Measurements from ENCODE around the gene EAPP. TPM values are rescaled to one million over a fixed set of nuclear protein-coding genes. Genes with fewer than 3 reads are reported as not detected.
"Not testable (repeated sequence)": the region's sequence is repeated elsewhere in the genome, so short reads cannot be mapped to it uniquely, and the experiment has no call there.

Gene EAPP
- total RNA-seq, 4 donors from 2014 or later = 55.2 to 63.3 (median 60.2) TPM

DNA sequence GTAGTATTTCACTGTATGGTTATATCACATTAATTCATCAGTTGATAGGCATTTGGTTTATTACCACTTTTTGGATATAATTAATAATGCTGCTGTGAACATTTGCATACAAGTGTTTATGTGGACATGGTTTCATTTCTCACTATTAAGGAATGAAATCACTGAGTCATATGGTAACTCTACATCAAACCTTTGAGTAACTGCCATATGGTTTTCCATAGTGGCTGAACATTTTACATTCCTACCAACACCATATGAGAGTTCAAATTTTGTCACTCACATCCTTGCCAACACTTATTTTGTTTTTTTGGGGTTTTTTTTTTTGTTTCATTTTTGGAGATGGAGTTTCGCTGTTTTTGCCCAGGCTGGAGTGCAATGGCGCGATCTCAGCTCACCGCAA, 30.2 kb upstream of the EAPP start:
- DNase-seq (ENCODE audit: low spot score in 2 of 2) = no peak
- 97% methylated on average over 4 of the region's 4 CpGs for WGBS, 2 donors
- intact Hi-C loops (cut with DNase I; ENCODE audit: low total_unique reads) = no loop called here
- TF ChIP-seq, protein P1, sequence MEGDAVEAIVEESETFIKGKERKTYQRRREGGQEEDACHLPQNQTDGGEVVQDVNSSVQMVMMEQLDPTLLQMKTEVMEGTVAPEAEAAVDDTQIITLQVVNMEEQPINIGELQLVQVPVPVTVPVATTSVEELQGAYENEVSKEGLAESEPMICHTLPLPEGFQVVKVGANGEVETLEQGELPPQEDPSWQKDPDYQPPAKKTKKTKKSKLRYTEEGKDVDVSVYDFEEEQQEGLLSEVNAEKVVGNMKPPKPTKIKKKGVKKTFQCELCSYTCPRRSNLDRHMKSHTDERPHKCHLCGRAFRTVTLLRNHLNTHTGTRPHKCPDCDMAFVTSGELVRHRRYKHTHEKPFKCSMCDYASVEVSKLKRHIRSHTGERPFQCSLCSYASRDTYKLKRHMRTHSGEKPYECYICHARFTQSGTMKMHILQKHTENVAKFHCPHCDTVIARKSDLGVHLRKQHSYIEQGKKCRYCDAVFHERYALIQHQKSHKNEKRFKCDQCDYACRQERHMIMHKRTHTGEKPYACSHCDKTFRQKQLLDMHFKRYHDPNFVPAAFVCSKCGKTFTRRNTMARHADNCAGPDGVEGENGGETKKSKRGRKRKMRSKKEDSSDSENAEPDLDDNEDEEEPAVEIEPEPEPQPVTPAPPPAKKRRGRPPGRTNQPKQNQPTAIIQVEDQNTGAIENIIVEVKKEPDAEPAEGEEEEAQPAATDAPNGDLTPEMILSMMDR (IDR thresholded peaks at IDR 0.05) = no peak
- no peak for TF ChIP-seq POLR2A (IDR thresholded peaks at IDR 0.05)
- H3K4me3 ChIP-seq (ENCODE audit: low read depth, poor library complexity, severe bottlenecking) = no peak overlapping the region

DNA sequence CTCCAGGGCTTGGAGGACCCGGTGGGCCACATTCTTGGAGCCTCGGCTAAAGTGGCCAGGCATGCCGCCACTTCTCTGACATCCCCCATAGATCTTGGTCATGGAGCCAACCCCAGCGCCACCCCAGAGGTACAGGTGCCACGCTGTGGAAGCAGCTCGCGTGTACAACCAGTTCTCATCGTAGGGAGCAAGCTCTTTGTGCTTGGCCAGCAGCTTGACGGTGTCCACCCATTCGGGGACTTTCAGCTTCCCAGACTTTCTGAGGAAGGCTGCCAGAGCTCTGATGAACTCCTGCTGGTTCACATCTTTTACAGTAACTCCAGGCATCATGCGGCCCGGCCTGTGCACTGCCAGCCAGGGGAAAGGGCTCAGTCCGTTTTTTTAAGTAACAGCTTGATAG, 29.3 kb upstream of the EAPP start:
- TF ChIP-seq, protein P1 (IDR thresholded peaks at IDR 0.05) = no peak
- no peak for TF ChIP-seq POLR2A (IDR thresholded peaks at IDR 0.05)
- no peak overlapping the region for H3K4me3 ChIP-seq (ENCODE audit: low read depth, poor library complexity, severe bottlenecking)
- no peak for DNase-seq (ENCODE audit: low spot score in 2 of 2)
- intact Hi-C loops (cut with DNase I; ENCODE audit: low total_unique reads) = no loop called here
- 82 to 88% methylated on average over 13 of the region's 13 CpGs for WGBS, 2 donors

DNA sequence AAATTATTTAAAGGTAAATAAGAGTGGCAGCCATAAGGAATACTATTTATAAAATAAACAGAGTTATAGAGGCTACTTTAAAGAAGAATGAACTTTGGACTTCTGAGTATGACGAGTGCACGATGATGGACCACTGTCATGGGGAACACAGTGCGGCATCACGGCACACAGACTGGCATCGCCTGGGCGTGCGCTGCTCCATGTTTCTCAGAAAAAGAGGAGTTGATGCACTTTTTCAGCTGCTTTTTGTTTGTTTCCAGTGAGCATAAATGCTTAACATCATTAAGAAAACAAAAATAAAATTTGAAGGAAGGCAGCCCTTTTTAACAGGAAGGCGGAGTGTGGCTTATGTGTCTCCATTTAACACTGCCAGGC, 23.3 kb upstream of the EAPP start:
- TF ChIP-seq, protein P1 (IDR thresholded peaks at IDR 0.05) = no peak
- TF ChIP-seq POLR2A (IDR thresholded peaks at IDR 0.05) = no peak
- DNase-seq (ENCODE audit: low spot score in 2 of 2) = no peak
- intact Hi-C loops (cut with DNase I; ENCODE audit: low total_unique reads) = no loop called here
- WGBS, 2 donors = 90 to 94% methylated on average over 8 of the region's 8 CpGs
- no peak overlapping the region for H3K4me3 ChIP-seq (ENCODE audit: low read depth, poor library complexity, severe bottlenecking)

GRCh38 chr14:34562037-34562775, 22.7 kb upstream of the EAPP start:
- WGBS, 2 donors = 89 to 94% methylated on average over 4 to 7 of the region's 8 CpGs
- intact Hi-C loops (cut with DNase I; ENCODE audit: low total_unique reads); H3K4me3 ChIP-seq (ENCODE audit: low read depth, poor library complexity, severe bottlenecking); DNase-seq (ENCODE audit: low spot score in 2 of 2): not testable (repeated sequence)

DNA sequence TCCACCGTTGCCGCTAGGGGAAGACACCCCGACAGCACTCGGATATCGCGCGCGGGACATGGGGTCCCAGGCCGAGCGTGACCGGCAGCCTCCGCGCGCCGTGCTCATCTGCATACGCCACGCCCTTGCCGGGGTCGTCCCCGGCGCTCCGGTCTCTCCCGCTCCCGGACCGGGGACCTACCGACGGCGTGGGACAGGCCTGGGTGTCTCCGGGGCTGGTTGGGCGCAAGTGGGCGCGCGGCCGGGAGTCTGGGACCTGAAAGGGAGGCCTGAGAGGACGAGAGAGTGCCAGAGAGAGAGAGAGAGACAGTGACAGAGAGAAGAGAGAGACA, 17.0 kb upstream of the EAPP start:
- H3K4me3 ChIP-seq (ENCODE audit: low read depth, poor library complexity, severe bottlenecking); DNase-seq (ENCODE audit: low spot score in 2 of 2); intact Hi-C loops (cut with DNase I; ENCODE audit: low total_unique reads): not testable (repeated sequence)
- WGBS, 2 donors = no CpG with 5 or more reads among the region's 35 CpGs

GRCh38 chr14:34555583-34556497, 16.3 kb upstream of the EAPP start:
- WGBS, 2 donors = no CpG with 5 or more reads among the region's 49 CpGs
- H3K4me3 ChIP-seq (ENCODE audit: low read depth, poor library complexity, severe bottlenecking); intact Hi-C loops (cut with DNase I; ENCODE audit: low total_unique reads); DNase-seq (ENCODE audit: low spot score in 2 of 2): not testable (repeated sequence)

- TF ChIP-seq POLR2A (IDR thresholded peaks at IDR 0.05) = no peak
- TF ChIP-seq, protein P1 (IDR thresholded peaks at IDR 0.05) = no peak
- H3K4me3 ChIP-seq (ENCODE audit: low read depth, poor library complexity, severe bottlenecking) = no peak overlapping the region
- 46 to 50% methylated on average over 9 of the region's 9 CpGs for WGBS, 2 donors
- intact Hi-C loops (cut with DNase I; ENCODE audit: low total_unique reads) = no loop called here
- peak in 1 of 2 donors; percentile 75 for DNase-seq (ENCODE audit: low spot score in 2 of 2)
Observed at GRCh38 chr14:34554540-34555250, 15.2 kb upstream of the EAPP start.

- WGBS, 2 donors = 87 to 91% methylated on average over 19 of the region's 19 CpGs
- intact Hi-C loops (cut with DNase I; ENCODE audit: low total_unique reads); H3K4me3 ChIP-seq (ENCODE audit: low read depth, poor library complexity, severe bottlenecking): not testable (repeated sequence)
- peak in 1 of 2 donors; percentile 58 for DNase-seq (ENCODE audit: low spot score in 2 of 2)
Observed at GRCh38 chr14:34549276-34549966, 9.9 kb upstream of the EAPP start.
